Ectodermal cell (in vitro differentiated cells): ENCODE data around the gene KLF16.
A peak's percentile ranks its signal among the peaks of the same experiment; 100 is the strongest.
"Not testable (repeated sequence)": the region's sequence is repeated elsewhere in the genome, so short reads cannot be mapped to it uniquely, and the experiment has no call there.

Experiments used
- H3K27ac ChIP-seq: 2 replicates; pipeline ENCODE4 v1.7.0; 2013; ENCODE audit warnings: mild to moderate bottlenecking, low read depth, low read length; ENCODE audit not compliant: insufficient read depth, poor library complexity, severe bottlenecking
- H3K27me3 ChIP-seq: 2 replicates; pipeline ENCODE4 v1.7.0; 2013; ENCODE audit warnings: mild to moderate bottlenecking, low read length; ENCODE audit not compliant: insufficient read depth, control insufficient read depth, poor library complexity, severe bottlenecking
- H3K36me3 ChIP-seq: one replicate; pipeline ENCODE4 v1.7.0; 2013; ENCODE audit warnings: low read length; ENCODE audit not compliant: control insufficient read depth, insufficient read depth
- H3K4me1 ChIP-seq: one replicate; pipeline ENCODE4 v1.7.0; 2013; ENCODE audit warnings: low read length; ENCODE audit not compliant: control insufficient read depth, insufficient read depth
- H3K4me3 ChIP-seq: 2 replicates; pipeline ENCODE4 v1.7.0; 2013; ENCODE audit warnings: low read depth, low read length, control low read depth; ENCODE audit not compliant: insufficient read depth
- H3K9me3 ChIP-seq: 2 replicates; pipeline ENCODE4 v1.7.0; 2013; ENCODE audit warnings: mild to moderate bottlenecking, low read length, moderate library complexity; ENCODE audit not compliant: control insufficient read depth
- WGBS, 2 experiments: methylation state at CpG; one replicate each; pipeline ENCODE4 v1.1.7; 2013; ENCODE audit warnings: missing lambda C conversion rate in 2 of 2; 5-methylcytosine and 5-hydroxymethylcytosine counted together

The KLF16 gene

DNA sequence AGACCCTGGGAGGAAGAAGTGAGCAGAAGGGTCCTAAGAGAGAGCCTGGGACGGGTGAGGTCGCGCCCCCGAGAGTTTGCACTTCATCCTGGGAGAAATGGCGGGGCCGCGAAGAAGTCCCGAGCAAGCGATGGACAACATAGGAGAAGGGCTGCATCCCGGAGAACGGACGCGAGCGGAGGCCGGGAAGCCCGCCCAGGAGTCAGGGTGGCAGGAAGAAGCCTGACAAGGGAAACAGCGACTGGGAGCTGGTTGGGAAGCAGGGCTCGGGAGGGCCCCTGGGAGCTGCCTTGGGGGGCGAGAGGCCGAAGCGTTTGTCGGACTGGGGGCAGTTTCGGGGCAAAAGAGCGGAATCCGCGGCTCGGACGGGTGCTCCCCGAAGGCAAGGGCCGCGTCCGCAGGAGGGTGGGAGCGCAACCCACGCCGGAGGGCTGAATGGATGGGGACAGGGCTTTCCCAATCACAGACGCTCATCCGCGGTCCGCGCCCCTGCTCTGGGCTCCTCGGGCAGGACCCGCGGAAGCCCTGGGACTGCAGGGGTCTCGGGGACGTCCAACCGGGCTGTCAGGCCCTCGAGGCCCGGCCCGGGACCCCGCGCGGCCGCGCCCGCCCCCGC, 21.4 kb upstream of the KLF16 start:
- H3K9me3 ChIP-seq = no peaks in the 10 kb centered on the region
- H3K27me3 ChIP-seq = no peaks in the 10 kb centered on the region
- H3K4me3 ChIP-seq = peak overlapping the region; percentile 87
- 1% methylated on average over 56 of the region's 56 CpGs for WGBS, 2 experiments
- peaks cover 42% of the 10 kb centered on the region for H3K4me1 ChIP-seq
- H3K36me3 ChIP-seq = no peaks in the 10 kb centered on the region
- no peak overlapping the region for H3K27ac ChIP-seq

DNA sequence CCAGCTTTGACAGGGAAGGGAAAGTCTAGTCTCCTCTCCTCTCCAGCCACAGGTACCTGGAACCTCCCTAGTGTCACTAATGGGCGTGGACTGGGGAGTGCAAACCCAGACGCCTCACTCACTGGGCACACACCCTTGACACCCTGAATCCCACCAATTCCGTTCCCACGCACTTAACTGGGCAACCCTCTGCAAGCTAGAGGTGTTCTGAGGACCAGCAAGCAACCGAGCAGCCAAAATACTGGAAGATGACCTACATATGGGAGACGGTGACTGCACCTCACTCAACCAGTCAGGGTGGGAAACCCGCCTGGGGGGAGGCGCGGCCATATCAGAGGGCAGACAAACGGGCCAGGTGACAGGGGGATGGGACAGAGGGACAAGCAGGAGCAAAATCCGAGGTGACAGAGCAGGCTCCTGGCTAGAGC, 20.9 kb upstream of the KLF16 start:
- no peaks in the 10 kb centered on the region for H3K36me3 ChIP-seq
- peak overlapping the region; percentile 87 for H3K4me3 ChIP-seq
- H3K9me3 ChIP-seq = no peaks in the 10 kb centered on the region
- H3K4me1 ChIP-seq = peaks cover 42% of the 10 kb centered on the region
- WGBS, 2 experiments = 31 to 34% methylated on average over 11 of the region's 11 CpGs
- no peaks in the 10 kb centered on the region for H3K27me3 ChIP-seq
- no peak overlapping the region for H3K27ac ChIP-seq

DNA sequence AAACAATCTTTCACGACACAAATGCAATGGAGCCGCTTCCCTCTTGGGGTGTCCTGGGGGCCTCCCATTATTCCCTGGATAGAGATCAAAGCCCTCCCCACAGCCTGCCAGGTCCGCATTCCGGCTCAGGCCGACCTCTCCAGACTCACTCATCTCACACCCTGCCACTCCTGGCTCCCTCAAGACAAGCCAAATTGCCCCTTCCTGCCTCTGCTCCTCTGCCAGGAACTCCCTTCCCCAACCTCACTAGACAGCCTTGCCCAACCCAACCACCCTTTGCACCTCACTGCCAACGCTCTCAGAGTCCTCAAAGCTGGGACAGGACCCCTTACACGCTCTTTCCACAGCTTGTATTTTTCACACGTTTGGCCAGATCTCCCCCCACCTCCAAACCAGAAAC, 20.4 kb upstream of the KLF16 start:
- H3K4me1 ChIP-seq = peaks cover 42% of the 10 kb centered on the region
- no peaks in the 10 kb centered on the region for H3K36me3 ChIP-seq
- no peak overlapping the region for H3K27ac ChIP-seq
- peak overlapping the region; percentile 87 for H3K4me3 ChIP-seq
- 83 to 85% methylated on average over 8 of the region's 8 CpGs for WGBS, 2 experiments
- H3K27me3 ChIP-seq = no peaks in the 10 kb centered on the region
- no peaks in the 10 kb centered on the region for H3K9me3 ChIP-seq

DNA sequence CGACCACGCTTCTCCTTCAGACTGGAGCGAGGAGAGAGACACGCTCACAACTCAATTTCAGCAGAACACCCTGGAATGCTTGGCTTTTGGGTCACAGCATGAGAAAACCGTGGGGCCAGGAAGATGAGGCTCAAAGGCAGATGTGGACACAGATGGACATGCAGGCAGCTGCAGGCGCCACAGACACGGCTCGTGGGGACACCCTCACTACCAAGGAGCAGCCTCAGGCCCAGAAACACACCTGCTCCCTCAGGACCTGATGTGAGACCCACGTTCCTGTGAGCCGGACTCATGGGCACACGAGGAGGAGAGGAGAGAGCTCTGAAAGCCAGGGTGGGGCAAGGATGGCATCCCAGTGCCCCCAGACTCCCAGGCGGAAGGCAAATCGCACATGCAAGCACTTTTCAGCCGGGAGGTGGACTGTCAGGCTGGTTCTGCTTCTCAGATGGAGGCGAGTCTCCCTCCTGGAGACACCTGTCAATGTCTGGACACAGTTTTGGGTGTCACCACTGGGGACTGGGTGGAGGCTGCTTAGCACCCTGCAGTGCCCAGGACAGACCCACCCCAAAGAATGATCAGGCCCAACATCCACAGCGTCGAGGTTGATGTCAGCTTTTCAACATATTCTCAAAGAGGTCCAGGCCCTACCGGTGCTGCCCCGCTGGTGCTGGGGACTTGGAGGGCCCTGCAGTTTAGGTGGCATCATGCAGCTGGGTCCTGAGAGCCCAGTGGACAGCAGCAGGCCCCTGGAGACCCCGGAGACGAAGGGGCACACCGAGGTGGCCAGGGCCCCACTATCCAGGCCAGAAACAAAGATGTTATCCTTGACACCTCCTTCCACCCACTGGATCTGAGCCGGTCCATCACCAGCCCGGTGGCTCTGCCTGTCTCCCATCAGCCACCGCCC, 19.7 kb upstream of the KLF16 start:
- no peaks in the 10 kb centered on the region for H3K9me3 ChIP-seq
- H3K4me1 ChIP-seq = peaks cover 40% of the 10 kb centered on the region
- H3K4me3 ChIP-seq = peak overlapping the region; percentile 87
- H3K27ac ChIP-seq = no peak overlapping the region
- H3K36me3 ChIP-seq = no peaks in the 10 kb centered on the region
- 89% methylated on average over 25 of the region's 25 CpGs for WGBS, 2 experiments
- no peaks in the 10 kb centered on the region for H3K27me3 ChIP-seq

DNA sequence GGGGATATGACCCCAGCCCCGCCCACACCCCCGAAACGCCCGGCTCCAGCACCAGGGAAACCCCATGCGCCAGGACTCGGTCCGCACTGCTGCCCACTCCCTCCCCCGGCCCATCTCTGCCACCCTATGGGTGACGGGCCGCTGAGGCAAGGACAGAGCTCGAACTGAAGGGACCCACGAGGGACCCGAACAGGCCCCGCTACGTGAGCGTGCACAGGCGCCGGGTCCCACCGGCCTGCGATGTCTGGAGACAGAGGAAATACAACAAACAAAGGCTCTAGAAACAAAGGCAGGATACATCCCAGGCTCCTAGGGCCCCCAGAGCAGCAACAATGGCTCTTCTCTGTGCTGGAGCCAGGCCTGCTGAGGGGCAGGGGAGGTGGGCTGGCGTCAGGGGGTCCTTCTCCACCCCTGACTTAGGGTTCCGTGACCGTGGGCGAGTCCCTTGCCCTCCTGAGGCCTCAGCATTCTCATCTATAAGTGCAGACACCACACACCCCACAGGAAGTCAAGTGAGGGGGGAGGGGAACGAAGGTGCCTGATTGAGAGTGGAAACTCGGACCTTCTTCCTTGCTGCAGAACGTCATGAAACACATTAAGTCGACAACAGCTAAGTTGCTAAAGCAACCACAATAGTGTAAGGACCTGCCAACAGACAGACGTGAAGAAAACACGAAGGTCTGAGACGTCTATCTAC, 18.9 kb upstream of the KLF16 start:
- WGBS, 2 experiments = 80 to 84% methylated on average over 29 to 31 of the region's 31 CpGs
- H3K9me3 ChIP-seq = no peaks in the 10 kb centered on the region
- H3K4me1 ChIP-seq = peaks cover 32% of the 10 kb centered on the region
- H3K36me3 ChIP-seq = no peaks in the 10 kb centered on the region
- H3K27ac ChIP-seq = no peak overlapping the region
- H3K4me3 ChIP-seq = no peak overlapping the region
- H3K27me3 ChIP-seq = no peaks in the 10 kb centered on the region

DNA sequence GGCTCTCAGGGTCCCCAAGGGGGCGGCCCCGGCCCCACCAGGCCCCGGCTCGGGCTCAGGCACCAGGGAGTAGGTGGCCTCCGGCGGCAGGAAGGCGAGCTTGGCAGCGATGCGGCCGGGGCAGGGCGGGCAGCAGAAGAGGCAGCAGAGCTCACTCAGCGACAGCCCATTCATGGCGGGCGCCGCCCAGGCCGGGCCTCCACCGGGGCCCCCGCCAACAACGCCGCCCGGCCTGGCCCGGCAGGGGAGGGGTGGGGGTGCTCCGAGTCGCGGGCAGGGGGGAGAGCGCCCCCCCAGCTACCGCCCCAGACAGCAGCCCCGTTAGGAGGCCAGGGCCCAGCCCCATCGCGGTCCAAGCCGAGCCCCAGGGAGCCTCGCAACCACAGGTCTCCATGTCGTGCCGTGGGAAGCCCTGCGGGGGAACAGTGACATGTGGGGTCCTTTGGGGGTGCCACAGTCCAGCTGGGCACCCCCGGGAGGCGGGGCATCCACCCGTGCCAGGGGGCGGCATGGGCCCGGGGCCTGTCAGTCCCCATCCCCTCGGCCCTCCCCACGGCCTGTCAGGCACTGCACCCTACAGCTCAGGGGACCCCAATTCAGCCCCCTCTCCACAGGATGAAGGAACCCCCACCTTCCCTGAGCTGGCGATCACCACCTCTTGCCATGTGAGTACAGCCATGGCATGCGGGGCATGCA, 18.2 kb upstream of the KLF16 start:
- not testable (repeated sequence) for H3K36me3 ChIP-seq, H3K4me3 ChIP-seq
- WGBS, 2 experiments = 94% methylated on average over 40 to 43 of the region's 44 CpGs

DNA sequence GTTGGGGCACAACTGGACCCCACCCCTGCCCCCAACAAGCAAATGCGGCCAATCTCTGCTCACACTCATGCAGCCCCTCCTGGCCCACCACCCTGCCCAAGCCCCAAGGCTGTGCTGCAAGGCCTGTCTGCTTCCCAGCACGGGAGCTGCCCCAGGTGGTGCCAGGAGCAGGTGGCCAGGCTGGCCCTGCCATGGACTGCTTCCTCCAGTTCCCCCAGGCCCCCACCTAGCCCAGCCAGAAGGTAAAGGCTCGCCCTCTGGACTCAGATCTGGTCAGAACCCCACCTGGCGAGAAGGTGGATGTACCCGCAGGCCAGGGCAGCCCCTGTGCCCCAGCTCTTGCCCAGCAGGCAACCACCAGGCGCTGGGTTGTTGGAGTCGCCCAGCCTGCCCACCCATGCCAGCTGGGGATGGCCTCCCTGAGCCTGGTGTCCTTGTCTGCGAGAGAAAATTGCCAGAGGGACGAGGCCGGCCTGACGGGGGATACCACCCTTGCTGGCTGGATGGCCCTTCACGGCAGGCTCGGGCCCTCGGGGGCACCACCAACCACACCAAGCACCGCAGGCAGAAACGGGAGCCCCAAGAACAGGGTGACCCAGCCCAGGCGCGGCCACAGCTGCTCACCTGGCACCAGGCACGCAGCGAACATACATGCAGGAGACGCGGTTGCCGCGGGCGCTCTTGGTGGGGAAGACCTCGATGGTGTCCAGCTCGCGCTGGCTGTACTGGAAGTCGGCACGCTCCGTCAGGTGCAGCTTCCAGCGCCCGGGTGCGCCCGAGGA, 17.4 kb upstream of the KLF16 start:
- no peaks in the 10 kb centered on the region for H3K9me3 ChIP-seq
- H3K4me3 ChIP-seq = no peak overlapping the region
- 93 to 95% methylated on average over 31 to 34 of the region's 35 CpGs for WGBS, 2 experiments
- peaks cover 27% of the 10 kb centered on the region for H3K4me1 ChIP-seq
- no peak overlapping the region for H3K27ac ChIP-seq
- peaks cover 4% of the 10 kb centered on the region for H3K27me3 ChIP-seq
- H3K36me3 ChIP-seq = no peaks in the 10 kb centered on the region

More for the DNA sequence above, 18.2 kb upstream of the KLF16 start:
- not testable (repeated sequence) for H3K27ac ChIP-seq, H3K9me3 ChIP-seq, H3K27me3 ChIP-seq
- H3K4me1 ChIP-seq = peaks cover 27% of the 10 kb centered on the region

DNA sequence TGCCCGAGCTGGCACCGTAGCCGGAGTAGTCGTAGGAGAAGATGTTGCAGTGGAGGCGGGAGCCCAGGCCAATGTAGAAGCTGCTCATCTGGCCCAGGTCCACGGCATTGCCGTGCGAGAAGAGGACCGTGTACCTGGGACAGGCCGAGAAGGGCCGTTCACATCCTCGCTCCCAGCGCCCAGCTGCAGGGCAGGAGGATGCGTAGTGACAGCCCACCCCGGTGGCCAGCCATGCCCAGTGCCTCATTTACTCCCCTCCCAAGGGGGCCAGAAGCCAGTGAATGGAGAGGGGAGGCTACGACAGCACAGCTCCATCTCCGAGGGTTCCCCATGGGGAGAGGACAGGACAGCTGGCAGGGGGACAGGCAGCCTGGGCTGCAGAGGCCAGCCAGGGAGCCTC, 16.6 kb upstream of the KLF16 start:
- not testable (repeated sequence) for H3K9me3 ChIP-seq, H3K27me3 ChIP-seq, H3K27ac ChIP-seq, H3K4me3 ChIP-seq, H3K36me3 ChIP-seq
- peaks cover 29% of the 10 kb centered on the region for H3K4me1 ChIP-seq
- 94 to 96% methylated on average over 17 of the region's 17 CpGs for WGBS, 2 experiments

DNA sequence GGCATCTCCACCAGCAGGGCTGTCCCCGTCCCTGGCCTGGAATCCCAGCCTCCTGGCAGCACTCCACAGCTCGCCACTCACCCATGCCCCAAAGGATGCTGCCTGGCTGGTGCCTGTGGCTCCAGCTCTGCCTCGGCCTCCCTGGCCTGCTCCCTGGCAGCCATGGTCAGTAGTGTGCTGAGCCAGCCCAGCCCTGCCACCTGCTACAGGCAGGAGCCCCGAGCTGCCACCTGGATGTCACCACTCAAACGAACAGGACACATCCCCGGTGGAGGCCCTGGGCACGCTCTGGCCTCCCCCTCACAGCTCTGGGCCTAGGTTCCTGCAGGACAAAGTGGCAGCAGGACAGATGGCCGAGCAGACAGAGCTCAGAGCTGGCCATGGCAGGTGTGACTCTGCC, 15.2 kb upstream of the KLF16 start:
- H3K27ac ChIP-seq, H3K9me3 ChIP-seq, H3K27me3 ChIP-seq, H3K36me3 ChIP-seq, H3K4me3 ChIP-seq: not testable (repeated sequence)
- 91 to 95% methylated on average over 8 of the region's 8 CpGs for WGBS, 2 experiments
- H3K4me1 ChIP-seq = peaks cover 30% of the 10 kb centered on the region
